Colonic mucosa (tissue), 4 donors: ENCODE results near the gene UGT2A3. TPM values are rescaled to one million over a fixed set of nuclear protein-coding genes. Genes with fewer than 3 reads are reported as not detected.
"Not testable (repeated sequence)": the region's sequence is repeated elsewhere in the genome, so short reads cannot be mapped to it uniquely, and the experiment has no call there.

Source experiments
- DNase-seq: peaks from one replicate; pipeline ENCODE4 v3.0.0-alpha.2; 2020
- H3K27ac ChIP-seq: fragments of 200-600 bp; one replicate; pipeline ENCODE4 v1.8.0; 2021
- H3K27me3 ChIP-seq: fragments of 200-600 bp; one replicate; pipeline ENCODE4 v1.8.0; 2021
- H3K36me3 ChIP-seq: fragments of 200-600 bp; one replicate; pipeline ENCODE4 v1.8.0; 2021
- H3K4me1 ChIP-seq: fragments of 200-600 bp; one replicate; pipeline ENCODE4 v1.8.0; 2021; ENCODE audit warnings: mild to moderate bottlenecking
- H3K4me3 ChIP-seq: fragments of 200-600 bp; one replicate; pipeline ENCODE4 v1.8.0; 2021
- H3K9ac ChIP-seq, 2 donors: one replicate each; pipeline ENCODE4 v1.7.0; 2013; ENCODE audit warnings: control low read depth in 2 of 2, low read depth in 2 of 2, low read length in 2 of 2
- H3K9me3 ChIP-seq: fragments of 200-600 bp; one replicate; pipeline ENCODE4 v1.8.0; 2021
- intact Hi-C: fragments of 100-400 bp; cut with DNase I; formaldehyde crosslinking; loops from one replicate; pipeline ENCODE4 v1.14.1; 2022
- total RNA-seq, 2 donors: library from RNA; stranded (reverse); fragmentation: NEBNext Ultra II Directional in 1 of 2; extraction: Animal tissue kit (Norgen Biotek cat#: 25700) in 1 of 2; gene quantifications; one replicate each; pipeline ENCODE4 v1.2.1, GENCODE V29; 2021
- TF ChIP-seq, protein P1 (sequence below): fragments of 200-600 bp; IDR thresholded peaks from one replicate; pipeline ENCODE4 v1.8.0; 2022; ENCODE audit warnings: antibody characterized with exemption, mild to moderate bottlenecking
- donor health status: healthy.
- donor health status: DM: no; HTN: no; CAD: no.
- donor health status: DM: no; HTN: no; CAD: no.

Gene UGT2A3
- total RNA-seq, 2 donors from 2014 or later: 36.5 to 135 TPM

DNA sequence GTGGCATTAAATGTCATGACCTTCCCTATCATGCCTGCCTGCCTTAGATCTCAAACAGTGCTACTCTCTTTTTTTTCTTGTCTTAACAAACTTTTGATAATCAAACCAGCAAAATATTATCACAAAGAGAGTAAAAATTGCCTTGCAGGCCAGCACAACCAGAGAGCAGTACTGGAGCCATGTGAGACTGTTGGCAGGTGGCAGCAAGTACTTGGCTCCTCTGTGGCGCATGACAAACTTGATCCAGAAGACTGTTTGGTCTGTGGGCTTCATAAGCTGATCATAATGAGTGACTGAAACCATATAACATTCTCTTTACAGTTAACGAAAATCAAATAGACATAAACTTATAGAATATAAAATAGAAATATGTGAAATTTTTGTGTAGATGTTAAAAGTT, 33.3 kb upstream of the UGT2A3 start:
- intact Hi-C loops: no loop called here
- no peaks in the 10 kb centered on the region for H3K36me3 ChIP-seq
- no peak overlapping the region for H3K9ac ChIP-seq
- no peak overlapping the region for H3K4me3 ChIP-seq
- no peaks in the 10 kb centered on the region for H3K4me1 ChIP-seq
- no peak overlapping the region for H3K27ac ChIP-seq
- no peak for DNase-seq
- H3K27me3 ChIP-seq: no peaks in the 10 kb centered on the region
- TF ChIP-seq, protein P1, sequence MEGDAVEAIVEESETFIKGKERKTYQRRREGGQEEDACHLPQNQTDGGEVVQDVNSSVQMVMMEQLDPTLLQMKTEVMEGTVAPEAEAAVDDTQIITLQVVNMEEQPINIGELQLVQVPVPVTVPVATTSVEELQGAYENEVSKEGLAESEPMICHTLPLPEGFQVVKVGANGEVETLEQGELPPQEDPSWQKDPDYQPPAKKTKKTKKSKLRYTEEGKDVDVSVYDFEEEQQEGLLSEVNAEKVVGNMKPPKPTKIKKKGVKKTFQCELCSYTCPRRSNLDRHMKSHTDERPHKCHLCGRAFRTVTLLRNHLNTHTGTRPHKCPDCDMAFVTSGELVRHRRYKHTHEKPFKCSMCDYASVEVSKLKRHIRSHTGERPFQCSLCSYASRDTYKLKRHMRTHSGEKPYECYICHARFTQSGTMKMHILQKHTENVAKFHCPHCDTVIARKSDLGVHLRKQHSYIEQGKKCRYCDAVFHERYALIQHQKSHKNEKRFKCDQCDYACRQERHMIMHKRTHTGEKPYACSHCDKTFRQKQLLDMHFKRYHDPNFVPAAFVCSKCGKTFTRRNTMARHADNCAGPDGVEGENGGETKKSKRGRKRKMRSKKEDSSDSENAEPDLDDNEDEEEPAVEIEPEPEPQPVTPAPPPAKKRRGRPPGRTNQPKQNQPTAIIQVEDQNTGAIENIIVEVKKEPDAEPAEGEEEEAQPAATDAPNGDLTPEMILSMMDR: no peak
- no peaks in the 10 kb centered on the region for H3K9me3 ChIP-seq

DNA sequence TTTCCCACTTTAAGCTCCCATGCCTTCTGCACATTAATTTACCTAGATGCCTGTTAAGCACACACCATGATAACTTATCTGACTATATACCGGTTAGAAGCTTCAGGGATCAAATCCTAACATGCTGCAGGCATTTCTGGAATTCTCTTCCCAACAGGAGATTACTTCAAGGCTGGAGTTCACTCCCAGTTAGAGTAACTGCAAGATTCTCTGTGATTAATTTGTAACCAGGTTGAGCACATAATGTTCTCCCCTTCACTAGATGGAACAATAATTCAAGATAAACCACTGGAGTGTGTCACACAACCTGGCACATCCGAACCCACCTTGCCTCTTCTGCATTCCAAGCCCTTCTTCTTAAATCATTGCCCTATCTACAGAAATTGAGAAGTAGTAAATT, 11.8 kb upstream of the UGT2A3 start:
- DNase-seq: no peak
- TF ChIP-seq, protein P1: no peak
- no peaks in the 10 kb centered on the region for H3K27me3 ChIP-seq
- H3K36me3 ChIP-seq: no peaks in the 10 kb centered on the region
- no peak overlapping the region for H3K4me3 ChIP-seq
- intact Hi-C loops: no loop called here
- peak overlapping the region in 1 of 2 donors; percentile 22 for H3K9ac ChIP-seq
- H3K9me3 ChIP-seq: no peaks in the 10 kb centered on the region
- H3K27ac ChIP-seq: peak overlapping the region; percentile 64
- H3K4me1 ChIP-seq: no peaks in the 10 kb centered on the region

DNA sequence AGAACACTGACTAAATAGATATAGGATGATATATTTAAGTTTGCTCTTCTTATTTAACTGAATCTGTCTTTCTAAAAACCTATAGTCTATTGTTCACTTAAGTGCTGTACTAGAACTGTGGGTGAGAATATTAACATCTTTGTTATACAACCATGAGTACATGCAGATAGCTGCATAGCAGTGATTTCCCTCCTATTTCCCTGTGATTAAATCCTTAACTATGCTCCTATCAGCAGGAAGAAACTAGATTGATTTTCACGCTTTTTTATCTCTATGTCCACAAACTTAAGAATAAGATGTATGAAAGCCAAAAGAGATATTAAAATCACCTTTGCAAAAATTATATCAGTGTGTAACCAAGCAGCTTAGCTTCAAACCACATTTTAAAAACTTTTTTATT, 11.3 kb upstream of the UGT2A3 start:
- intact Hi-C loops: no loop called here
- Histone ChIP-seq H3K9me3 (no peaks in the 10 kb centered on the region), H3K36me3 (no peaks in the 10 kb centered on the region), H3K4me1 (no peaks in the 10 kb centered on the region), H3K27ac (peak overlapping the region; percentile 64), H3K4me3 (no peak overlapping the region), H3K27me3 (no peaks in the 10 kb centered on the region), H3K9ac (peak overlapping the region in 1 of 2 donors; percentile 22)
- TF ChIP-seq, protein P1: no peak
- no peak for DNase-seq

DNA sequence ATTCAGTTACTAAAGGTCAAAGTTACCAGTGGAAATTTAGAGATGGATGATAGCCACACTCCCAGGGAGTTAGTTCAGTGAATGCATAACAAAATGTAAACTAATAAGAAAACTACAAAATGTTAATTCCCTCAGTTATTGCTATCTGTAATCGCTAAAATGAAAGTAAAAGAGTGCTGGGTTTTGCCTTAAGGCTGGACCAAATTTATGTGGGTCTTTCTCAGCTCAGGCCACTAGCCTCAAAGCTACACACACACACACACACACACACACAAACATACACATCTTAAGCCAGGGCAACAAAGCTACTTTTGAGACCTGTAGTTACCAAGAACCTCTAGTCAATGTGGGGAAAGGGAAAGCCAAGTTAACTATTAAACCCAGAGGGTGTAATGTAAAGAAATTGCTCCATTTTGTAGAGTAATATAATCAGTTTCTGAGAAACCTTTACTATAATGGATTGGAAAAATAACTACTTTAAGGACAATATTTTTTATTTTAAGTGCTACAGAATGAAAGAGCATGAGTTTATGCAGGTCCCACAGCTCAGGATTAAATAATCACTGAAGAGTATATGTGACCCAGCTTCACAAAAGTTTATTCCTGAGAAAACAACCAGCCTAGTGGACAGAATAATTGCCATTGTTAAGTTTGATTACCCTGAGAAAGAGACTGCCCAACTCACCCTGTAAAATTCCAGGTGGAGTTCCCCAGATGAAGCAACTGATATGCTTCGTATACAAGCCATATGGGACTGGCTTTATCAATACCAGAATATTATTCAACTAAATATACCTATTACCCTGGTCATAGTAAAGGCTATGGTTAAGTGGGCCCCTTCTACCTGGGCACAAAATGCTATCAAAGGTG, 8.9 kb upstream of the UGT2A3 start:
- H3K9me3 ChIP-seq: no peaks in the 10 kb centered on the region
- no peaks in the 10 kb centered on the region for H3K4me1 ChIP-seq
- peak overlapping the region in 1 of 2 donors; percentile 34 for H3K9ac ChIP-seq
- TF ChIP-seq, protein P1: no peak
- no peaks in the 10 kb centered on the region for H3K27me3 ChIP-seq
- no peak for DNase-seq
- peak overlapping the region; percentile 62 for H3K27ac ChIP-seq
- no peaks in the 10 kb centered on the region for H3K36me3 ChIP-seq
- no peak overlapping the region for H3K4me3 ChIP-seq
- intact Hi-C loops: no loop called here

DNA sequence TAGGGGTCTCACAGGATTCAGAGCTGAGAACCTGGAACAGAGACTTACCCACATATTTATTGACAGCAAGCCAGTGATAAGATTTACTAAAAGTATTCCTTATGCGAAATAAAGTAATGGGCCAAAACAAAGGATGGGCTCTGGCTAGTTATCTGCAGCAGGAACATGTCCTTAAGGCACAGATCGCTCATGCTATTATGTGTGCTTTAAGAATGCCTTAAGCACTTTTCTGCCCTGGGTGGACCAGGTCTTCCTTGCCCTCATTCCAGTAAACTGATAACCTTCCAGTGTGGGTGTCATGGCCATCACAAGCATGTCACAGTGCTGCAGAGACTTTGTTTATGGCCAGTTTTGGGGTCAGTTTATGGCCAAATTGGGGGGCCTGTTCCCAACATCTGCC, 7.5 kb upstream of the UGT2A3 start:
- intact Hi-C loops: loop anchor here (10.0 kb wide), 1 partner anchor 224 kb away; no protein-coding TSS in a partner anchor

DNA sequence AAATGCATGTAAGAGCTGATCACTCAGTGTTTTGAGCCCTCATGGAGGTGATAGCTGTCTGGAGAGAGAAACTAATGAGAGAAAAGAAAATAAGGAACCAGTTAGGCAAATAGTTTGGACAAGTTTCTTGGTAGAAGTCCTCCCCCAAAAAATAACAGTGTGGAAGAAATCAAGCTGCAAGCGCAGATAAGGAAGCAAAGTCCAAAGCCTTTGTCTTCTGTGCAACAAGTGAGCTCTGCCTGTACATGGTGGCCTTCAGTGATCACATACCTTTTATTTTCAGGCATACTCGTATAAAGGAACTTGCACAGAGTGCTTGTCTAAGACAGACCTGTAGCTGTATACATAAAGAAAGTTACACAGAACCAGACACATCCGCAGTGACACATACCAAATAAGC, 2.5 kb upstream of the UGT2A3 start:
- H3K36me3 ChIP-seq: no peaks in the 10 kb centered on the region
- no peaks in the 10 kb centered on the region for H3K9me3 ChIP-seq
- no peak overlapping the region for H3K9ac ChIP-seq
- peaks cover 5% of the 10 kb centered on the region for H3K4me1 ChIP-seq
- no peak overlapping the region for H3K4me3 ChIP-seq
- no peak for DNase-seq
- intact Hi-C loops: loop anchor here (10.0 kb wide), 1 partner anchor 219 kb away; no protein-coding TSS in a partner anchor
- no peak overlapping the region for H3K27ac ChIP-seq
- TF ChIP-seq, protein P1: no peak
- H3K27me3 ChIP-seq: no peaks in the 10 kb centered on the region

More for the DNA sequence above, 7.5 kb upstream of the UGT2A3 start:
- DNase-seq, H3K9me3 ChIP-seq, H3K9ac ChIP-seq, H3K4me1 ChIP-seq, H3K36me3 ChIP-seq, H3K4me3 ChIP-seq, H3K27me3 ChIP-seq, H3K27ac ChIP-seq: not testable (repeated sequence)
